ENCODE data around the gene ZFPM1. TPM values are rescaled to one million over a fixed set of nuclear protein-coding genes. Genes with fewer than 3 reads are reported as not detected.

ZFPM1 gene
- total RNA-seq, 1 experiment from 2014 or later = 1.1 TPM

DNA sequence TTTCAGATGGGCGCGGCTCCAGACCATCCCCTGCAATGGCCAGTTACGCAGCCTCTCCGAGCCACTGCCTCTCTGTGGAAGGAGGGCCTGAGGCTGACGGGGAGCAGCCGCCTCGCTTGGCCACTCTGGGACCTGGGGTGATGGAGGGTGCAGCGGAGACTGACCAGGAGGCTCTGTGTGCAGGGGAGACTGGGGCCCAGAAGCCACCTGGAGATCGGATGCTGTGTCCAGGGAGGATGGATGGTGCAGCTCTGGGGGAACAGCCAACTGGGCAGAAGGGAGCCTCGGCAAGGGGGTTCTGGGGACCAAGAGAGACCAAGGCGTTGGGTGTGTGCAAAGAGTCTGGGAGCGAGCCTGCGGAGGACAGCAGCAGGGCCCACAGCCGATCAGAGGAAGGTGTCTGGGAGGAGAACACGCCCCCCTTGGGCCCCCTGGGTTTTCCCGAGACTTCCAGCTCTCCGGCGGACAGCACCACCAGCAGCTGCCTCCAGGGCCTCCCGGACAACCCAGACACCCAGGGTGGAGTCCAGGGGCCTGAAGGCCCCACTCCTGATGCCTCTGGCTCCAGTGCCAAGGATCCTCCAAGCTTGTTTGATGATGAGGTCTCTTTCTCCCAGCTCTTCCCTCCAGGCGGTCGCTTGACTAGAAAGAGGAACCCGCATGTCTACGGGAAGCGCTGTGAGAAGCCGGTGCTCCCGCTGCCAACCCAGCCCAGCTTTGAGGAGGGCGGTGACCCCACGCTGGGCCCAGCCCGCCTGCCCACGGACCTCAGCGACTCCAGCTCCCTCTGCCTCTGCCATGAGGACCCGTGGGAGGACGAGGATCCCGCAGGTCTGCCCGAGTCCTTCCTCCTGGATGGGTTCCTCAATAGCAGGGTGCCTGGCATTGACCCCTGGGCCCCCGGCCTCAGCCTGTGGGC, 17.4 kb upstream of the ZFPM1 start:
- Histone ChIP-seq H3K4me3 (ENCODE audit: insufficient read depth, low read depth, low read length) (no peak overlapping the region), H3K36me3 (replicated peaks; ENCODE audit: control insufficient read depth, insufficient read depth, low read length) (no peaks in the 10 kb centered on the region), H3K27me3 (ENCODE audit: control insufficient read depth, insufficient read depth, low read length) (no peaks in the 10 kb centered on the region)
- DNase-seq = peak; percentile 70

DNA sequence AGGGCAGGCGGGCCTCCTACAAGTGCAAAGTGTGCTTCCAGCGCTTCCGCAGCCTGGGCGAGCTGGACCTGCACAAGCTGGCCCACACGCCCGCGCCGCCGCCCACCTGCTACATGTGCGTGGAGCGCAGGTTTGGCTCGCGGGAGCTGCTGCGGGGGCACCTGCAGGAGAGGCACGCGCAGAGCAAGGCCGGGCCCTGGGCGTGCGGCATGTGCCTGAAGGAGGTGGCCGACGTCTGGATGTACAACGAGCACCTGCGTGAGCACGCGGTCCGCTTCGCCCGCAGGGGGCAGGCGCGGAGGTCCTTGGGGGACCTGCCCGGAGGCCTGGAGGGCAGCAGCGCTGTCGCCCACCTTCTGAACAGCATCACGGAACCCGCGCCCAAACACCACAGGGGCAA, 16.3 kb upstream of the ZFPM1 start:
- Histone ChIP-seq H3K27me3 (ENCODE audit: control insufficient read depth, insufficient read depth, low read length) (no peaks in the 10 kb centered on the region), H3K4me3 (ENCODE audit: insufficient read depth, low read depth, low read length) (no peak overlapping the region), H3K36me3 (replicated peaks; ENCODE audit: control insufficient read depth, insufficient read depth, low read length) (no peaks in the 10 kb centered on the region)
- DNase-seq = peak; percentile 71

DNA sequence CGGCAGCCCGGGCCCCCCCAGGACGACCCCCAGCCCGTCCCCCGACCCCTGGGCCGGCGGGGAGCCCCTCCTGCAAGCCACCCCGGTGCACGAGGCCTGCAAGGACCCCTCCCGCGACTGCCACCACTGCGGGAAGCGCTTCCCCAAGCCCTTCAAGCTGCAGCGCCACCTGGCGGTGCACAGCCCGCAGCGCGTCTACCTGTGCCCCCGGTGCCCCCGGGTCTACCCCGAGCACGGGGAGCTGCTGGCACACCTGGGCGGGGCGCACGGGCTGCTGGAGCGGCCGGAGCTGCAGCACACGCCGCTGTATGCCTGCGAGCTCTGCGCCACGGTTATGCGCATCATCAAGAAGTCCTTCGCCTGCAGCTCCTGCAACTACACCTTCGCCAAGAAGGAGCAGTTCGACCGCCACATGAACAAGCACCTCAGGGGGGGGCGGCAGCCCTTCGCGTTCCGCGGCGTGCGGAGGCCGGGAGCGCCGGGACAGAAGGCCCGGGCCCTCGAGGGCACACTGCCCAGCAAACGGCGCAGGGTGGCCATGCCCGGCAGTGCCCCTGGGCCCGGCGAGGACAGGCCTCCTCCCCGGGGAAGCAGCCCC, 15.6 kb upstream of the ZFPM1 start:
- no peaks in the 10 kb centered on the region for H3K36me3 ChIP-seq (replicated peaks; ENCODE audit: control insufficient read depth, insufficient read depth, low read length)
- H3K27me3 ChIP-seq (ENCODE audit: control insufficient read depth, insufficient read depth, low read length) = no peaks in the 10 kb centered on the region
- DNase-seq = no peak
- H3K4me3 ChIP-seq (ENCODE audit: insufficient read depth, low read depth, low read length) = no peak overlapping the region

DNA sequence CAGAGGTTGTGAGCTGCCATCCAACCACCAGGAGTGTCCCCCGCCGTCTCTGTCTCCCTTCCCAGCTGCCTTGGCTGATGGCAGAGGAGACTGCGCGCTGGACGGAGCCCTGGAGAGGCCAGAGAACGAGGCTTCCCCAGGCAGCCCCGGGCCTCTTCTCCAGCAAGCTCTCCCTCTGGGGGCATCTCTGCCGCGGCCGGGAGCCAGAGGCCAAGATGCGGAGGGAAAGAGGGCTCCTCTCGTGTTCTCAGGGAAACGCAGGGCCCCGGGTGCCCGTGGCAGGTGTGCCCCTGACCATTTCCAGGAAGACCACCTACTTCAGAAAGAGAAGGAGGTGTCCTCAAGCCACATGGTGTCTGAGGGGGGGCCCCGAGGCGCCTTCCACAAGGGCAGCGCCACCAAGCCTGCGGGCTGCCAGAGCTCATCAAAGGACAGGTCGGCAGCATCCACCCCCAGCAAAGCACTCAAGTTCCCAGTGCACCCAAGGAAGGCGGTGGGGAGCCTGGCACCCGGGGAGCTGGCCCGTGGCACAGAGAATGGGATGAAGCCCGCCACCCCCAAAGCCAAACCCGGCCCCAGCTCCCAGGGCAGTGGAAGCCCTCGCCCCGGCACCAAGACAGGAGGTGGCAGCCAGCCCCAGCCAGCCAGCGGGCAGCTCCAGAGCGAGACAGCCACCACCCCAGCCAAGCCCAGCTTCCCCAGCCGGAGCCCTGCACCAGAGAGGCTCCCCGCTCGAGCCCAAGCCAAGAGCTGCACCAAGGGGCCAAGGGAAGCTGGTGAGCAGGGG, 14.8 kb upstream of the ZFPM1 start:
- Histone ChIP-seq H3K4me3 (ENCODE audit: insufficient read depth, low read depth, low read length) (no peak overlapping the region), H3K27me3 (ENCODE audit: control insufficient read depth, insufficient read depth, low read length) (no peaks in the 10 kb centered on the region), H3K36me3 (replicated peaks; ENCODE audit: control insufficient read depth, insufficient read depth, low read length) (no peaks in the 10 kb centered on the region)
- DNase-seq = peak; percentile 66

DNA sequence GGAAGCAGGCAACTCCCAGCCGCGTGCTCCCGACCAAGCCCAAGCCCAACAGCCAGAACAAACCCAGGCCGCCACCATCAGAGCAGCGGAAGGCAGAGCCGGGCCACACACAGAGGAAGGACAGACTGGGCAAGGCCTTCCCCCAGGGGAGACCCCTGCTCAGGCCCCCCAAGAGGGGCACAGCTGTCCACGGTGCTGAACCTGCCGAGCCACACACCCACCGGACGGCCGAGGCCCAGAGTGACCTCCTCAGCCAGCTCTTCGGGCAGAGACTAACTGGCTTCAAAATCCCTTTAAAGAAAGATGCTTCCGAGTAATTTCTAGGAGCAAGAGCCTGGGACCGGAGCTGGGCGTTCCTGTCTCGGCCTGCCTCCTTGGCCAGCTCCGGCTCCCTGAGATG, 14.1 kb upstream of the ZFPM1 start:
- Histone ChIP-seq H3K4me3 (ENCODE audit: insufficient read depth, low read depth, low read length) (no peak overlapping the region), H3K27me3 (ENCODE audit: control insufficient read depth, insufficient read depth, low read length) (no peaks in the 10 kb centered on the region), H3K36me3 (replicated peaks; ENCODE audit: control insufficient read depth, insufficient read depth, low read length) (no peaks in the 10 kb centered on the region)
- DNase-seq = no peak

DNA sequence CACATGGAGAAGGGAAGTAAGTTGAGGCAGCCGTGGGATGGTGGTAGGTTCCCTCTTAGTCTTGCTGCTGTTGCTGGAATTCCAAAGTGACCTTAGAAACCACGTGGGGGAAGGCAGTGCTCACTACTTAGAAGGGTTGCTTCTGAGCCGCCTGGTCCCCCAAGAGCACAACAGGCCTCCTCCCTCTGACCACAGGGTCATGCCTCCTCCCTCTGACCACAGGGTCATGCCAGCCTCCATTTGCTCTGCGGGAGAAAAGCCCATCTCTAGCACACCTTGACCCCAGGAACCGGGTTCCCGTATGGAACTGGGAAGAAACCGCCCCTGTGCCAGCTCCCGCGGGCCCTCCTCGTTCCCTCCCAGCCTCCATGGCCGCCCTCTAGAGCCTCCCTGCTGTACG, 13.4 kb upstream of the ZFPM1 start:
- no peak for DNase-seq
- H3K4me3 ChIP-seq (ENCODE audit: insufficient read depth, low read depth, low read length) = no peak overlapping the region
- H3K36me3 ChIP-seq (replicated peaks; ENCODE audit: control insufficient read depth, insufficient read depth, low read length) = no peaks in the 10 kb centered on the region
- H3K27me3 ChIP-seq (ENCODE audit: control insufficient read depth, insufficient read depth, low read length) = no peaks in the 10 kb centered on the region

DNA sequence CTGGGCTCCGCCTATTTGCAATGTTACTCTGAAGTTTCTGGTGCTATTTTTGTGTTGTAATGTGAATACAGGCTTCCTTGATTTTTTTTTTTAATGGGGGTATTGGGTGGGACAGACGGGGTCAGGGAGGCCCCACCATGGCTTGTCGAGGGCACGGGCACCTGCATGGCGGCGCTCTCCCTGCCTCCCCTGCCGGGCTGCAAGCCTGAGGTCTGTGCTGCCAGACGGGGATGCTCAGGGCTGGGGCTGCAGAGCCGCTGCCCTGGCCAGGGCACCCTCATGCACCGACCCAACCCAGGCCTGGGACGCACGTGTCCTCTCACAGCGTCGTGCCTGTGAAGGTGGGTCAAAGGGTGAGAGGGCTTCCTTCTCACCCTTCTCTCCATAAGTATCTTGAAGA, 13.0 kb upstream of the ZFPM1 start:
- no peaks in the 10 kb centered on the region for H3K27me3 ChIP-seq (ENCODE audit: control insufficient read depth, insufficient read depth, low read length)
- no peak overlapping the region for H3K4me3 ChIP-seq (ENCODE audit: insufficient read depth, low read depth, low read length)
- no peaks in the 10 kb centered on the region for H3K36me3 ChIP-seq (replicated peaks; ENCODE audit: control insufficient read depth, insufficient read depth, low read length)
- no peak for DNase-seq

DNA sequence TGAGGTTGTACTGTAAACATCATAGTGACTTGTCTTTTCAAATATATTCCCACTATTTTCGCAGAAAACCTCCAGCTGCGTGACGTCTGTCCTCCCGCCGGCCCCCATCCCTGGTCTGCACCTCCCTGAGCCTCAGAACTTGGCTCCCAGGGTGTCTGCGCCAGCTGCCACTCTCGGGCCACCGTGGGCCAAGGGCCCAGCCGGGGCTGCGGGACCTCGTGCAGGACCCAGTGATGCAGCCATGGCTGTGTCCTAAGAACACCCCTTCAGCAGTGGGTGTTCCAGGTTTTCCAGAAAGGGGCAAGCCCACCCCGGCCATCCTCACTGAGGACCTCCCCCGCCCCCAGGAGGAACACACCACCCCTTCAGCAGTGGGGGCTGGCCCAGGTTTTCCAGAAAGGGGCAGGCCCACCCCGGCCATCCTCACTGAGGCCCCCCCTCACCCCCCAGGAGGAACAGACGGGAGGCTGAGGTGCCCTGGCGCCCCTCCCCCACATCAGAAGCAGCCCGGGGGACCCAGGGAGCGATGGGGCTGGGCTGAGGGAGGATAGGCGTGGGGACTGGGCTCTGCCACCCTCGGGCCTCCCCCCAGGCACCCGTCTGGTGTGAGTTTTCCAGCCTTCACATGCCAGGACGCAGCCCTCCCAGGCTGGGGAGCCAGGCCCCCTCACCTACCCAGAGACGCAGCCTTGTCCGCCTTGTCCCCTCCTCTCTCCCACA, 12.2 kb upstream of the ZFPM1 start:
- Histone ChIP-seq H3K27me3 (ENCODE audit: control insufficient read depth, insufficient read depth, low read length) (no peaks in the 10 kb centered on the region), H3K4me3 (ENCODE audit: insufficient read depth, low read depth, low read length) (no peak overlapping the region), H3K36me3 (replicated peaks; ENCODE audit: control insufficient read depth, insufficient read depth, low read length) (no peaks in the 10 kb centered on the region)
- no peak for DNase-seq

DNA sequence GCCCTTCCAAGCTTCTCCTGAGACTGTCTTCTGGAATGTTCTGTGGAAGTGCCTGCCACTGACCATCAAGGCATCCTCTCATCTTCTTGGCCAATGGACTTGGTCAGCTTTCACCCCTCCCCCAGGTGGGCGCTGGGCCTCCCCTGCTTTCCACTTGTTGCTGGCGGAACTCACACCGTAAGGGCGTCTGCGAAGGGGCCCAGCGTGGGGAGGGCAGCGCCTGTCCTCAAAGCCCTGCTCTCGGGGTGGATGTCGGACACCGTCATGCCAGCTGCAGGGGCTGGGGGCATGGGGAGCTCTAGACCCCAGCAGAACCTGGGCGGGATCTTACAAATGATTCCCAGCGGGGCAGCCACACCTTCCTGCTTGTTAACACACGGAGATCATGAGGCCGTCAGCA, 11.6 kb upstream of the ZFPM1 start:
- Histone ChIP-seq H3K36me3 (replicated peaks; ENCODE audit: control insufficient read depth, insufficient read depth, low read length) (no peaks in the 10 kb centered on the region), H3K4me3 (ENCODE audit: insufficient read depth, low read depth, low read length) (no peak overlapping the region), H3K27me3 (ENCODE audit: control insufficient read depth, insufficient read depth, low read length) (no peaks in the 10 kb centered on the region)
- DNase-seq = no peak

DNA sequence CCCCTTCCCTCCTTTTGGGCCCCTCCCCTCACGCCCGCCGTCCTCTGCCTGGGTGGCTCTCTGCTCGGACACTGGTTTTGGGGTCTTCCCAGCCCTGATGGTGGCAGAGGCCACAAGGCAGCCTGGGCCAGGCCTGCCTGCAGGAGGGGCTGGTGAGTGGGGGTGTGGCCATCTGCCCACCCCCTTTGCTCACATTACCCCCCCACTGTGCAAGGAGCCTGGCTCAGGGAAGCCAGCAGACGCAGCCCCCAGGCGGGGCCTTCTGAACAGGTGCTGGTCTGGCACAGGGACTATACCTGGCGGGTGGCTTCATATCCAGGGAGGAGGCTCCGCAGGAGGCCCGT, 10.7 kb upstream of the ZFPM1 start:
- H3K27me3 ChIP-seq (ENCODE audit: control insufficient read depth, insufficient read depth, low read length) = no peaks in the 10 kb centered on the region
- no peaks in the 10 kb centered on the region for H3K36me3 ChIP-seq (replicated peaks; ENCODE audit: control insufficient read depth, insufficient read depth, low read length)
- DNase-seq = peak; percentile 90
- H3K4me3 ChIP-seq (ENCODE audit: insufficient read depth, low read depth, low read length) = no peak overlapping the region

DNA sequence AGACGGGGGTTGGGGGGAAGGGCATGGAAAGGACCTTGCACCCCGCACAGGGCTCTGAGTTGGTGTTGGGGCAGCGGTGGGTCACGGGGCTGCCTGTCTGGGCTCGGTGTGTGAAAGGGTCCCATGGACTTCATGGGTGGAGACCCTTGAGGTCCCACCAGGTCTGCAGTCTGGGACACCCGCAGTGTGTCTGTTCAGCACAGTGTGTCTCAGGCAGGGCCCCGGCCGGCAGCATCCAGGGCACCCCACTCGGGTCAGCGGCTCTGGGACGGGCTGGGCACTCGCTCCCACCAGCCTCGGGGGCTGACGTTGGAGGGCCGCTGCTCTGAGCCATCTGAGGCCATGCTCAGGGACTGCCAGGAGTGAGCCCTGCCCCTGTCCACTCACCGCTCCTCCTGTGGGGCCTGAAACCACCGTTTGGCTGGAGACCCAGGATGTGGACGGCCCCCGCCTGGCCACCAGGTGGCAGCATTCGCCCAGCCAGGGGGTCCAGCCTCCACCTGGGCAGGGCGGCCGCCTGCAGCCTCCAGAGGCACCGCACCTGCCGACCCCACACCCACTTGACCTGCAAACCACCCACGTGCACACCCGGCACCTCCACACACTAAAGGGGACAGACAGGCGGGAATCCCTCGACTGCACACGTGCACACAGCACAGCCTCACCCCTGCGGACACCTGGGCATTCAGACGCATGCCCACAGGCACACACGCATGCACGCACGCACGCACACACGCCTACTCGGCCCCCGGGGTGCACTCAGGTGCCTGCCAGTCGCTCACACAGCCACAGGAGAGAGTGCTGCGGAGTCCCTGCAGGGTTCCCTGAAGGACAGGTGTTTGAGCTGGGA, 10.1 kb upstream of the ZFPM1 start:
- no peak overlapping the region for H3K4me3 ChIP-seq (ENCODE audit: insufficient read depth, low read depth, low read length)
- H3K36me3 ChIP-seq (replicated peaks; ENCODE audit: control insufficient read depth, insufficient read depth, low read length) = no peaks in the 10 kb centered on the region
- H3K27me3 ChIP-seq (ENCODE audit: control insufficient read depth, insufficient read depth, low read length) = no peaks in the 10 kb centered on the region
- DNase-seq = peak; percentile 99

DNA sequence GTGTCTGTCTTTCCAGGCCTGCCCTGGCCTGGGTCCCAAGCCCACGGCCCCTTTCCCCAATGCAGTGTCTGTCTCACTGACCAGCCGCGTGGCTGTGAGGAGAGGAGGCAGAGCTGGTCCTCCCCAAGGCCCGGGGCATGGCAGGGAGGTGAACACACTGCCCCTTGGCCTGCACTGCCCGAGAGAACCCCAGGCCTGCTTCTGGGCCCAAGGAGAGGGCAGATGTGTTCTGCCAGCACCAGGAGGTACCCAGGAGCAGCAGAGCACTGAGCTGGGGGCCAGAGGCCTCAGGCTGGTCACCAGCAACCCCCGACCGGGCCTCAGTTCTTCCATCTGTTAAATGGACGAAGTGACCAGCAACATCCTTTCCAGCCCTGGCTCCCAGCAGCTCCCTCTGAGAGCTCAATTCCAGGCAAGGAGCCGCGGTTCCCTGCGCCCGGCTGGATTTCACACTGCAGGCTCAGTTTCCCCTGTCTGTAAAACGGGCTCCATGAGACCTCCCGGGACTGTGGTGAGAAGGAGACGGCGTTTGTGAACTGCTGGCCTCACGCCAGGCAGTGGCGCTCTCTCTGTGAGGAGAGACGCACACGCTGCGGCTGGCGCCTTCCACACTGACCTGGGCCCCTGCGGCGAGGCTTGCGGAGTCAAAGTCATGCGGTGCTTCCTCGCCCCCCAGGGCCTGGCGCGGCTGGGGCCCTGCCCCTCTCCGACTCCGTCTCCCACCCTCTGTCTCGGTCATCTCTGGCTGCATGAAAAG, 8.1 kb upstream of the ZFPM1 start:
- H3K4me3 ChIP-seq (ENCODE audit: insufficient read depth, low read depth, low read length) = no peak overlapping the region
- no peak for DNase-seq
- no peaks in the 10 kb centered on the region for H3K27me3 ChIP-seq (ENCODE audit: control insufficient read depth, insufficient read depth, low read length)

DNA sequence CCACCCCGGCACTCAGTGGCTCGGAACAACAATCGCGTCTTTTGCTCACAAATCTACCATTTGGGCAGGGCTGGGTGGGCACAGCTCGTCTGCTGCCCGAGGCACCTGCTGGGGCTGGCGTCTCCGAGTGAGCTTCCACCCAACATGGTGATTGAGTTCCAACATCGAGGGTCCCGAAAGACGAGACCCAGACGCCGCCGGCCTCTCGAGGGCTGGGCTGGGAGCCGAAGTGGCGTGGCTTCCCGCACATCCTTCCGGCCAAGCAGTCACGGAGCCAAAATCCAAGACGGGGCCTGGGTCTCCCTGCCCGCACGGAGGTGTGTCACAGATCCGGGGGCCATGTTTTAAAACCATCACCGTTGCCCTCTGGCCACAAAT, 7.5 kb upstream of the ZFPM1 start:
- no peaks in the 10 kb centered on the region for H3K27me3 ChIP-seq (ENCODE audit: control insufficient read depth, insufficient read depth, low read length)
- H3K36me3 ChIP-seq (replicated peaks; ENCODE audit: control insufficient read depth, insufficient read depth, low read length) = no peaks in the 10 kb centered on the region
- DNase-seq = no peak
- H3K4me3 ChIP-seq (ENCODE audit: insufficient read depth, low read depth, low read length) = no peak overlapping the region

More for the DNA sequence above, 8.1 kb upstream of the ZFPM1 start:
- no peaks in the 10 kb centered on the region for H3K36me3 ChIP-seq (replicated peaks; ENCODE audit: control insufficient read depth, insufficient read depth, low read length)
